Colonic mucosa (tissue), 4 donors: ENCODE measurements around the gene POLR3C. TPM values are rescaled to one million over a fixed set of nuclear protein-coding genes. Genes with fewer than 3 reads are reported as not detected.

Experiments
- DNase-seq: peaks from one replicate; pipeline ENCODE4 v3.0.0-alpha.2; 2020
- H3K27ac ChIP-seq: fragments of 200-600 bp; one replicate; pipeline ENCODE4 v1.8.0; 2021
- H3K27me3 ChIP-seq: fragments of 200-600 bp; one replicate; pipeline ENCODE4 v1.8.0; 2021
- H3K36me3 ChIP-seq: fragments of 200-600 bp; one replicate; pipeline ENCODE4 v1.8.0; 2021
- H3K4me1 ChIP-seq: fragments of 200-600 bp; one replicate; pipeline ENCODE4 v1.8.0; 2021; ENCODE audit warnings: mild to moderate bottlenecking
- H3K4me3 ChIP-seq: fragments of 200-600 bp; one replicate; pipeline ENCODE4 v1.8.0; 2021
- H3K9ac ChIP-seq, 2 donors: one replicate each; pipeline ENCODE4 v1.7.0; 2013; ENCODE audit warnings: control low read depth in 2 of 2, low read depth in 2 of 2, low read length in 2 of 2
- H3K9me3 ChIP-seq: fragments of 200-600 bp; one replicate; pipeline ENCODE4 v1.8.0; 2021
- intact Hi-C: fragments of 100-400 bp; cut with DNase I; formaldehyde crosslinking; loops from one replicate; pipeline ENCODE4 v1.14.1; 2022
- total RNA-seq, 2 donors: library from RNA; stranded (reverse); fragmentation: NEBNext Ultra II Directional in 1 of 2; extraction: Animal tissue kit (Norgen Biotek cat#: 25700) in 1 of 2; gene quantifications; one replicate each; pipeline ENCODE4 v1.2.1, GENCODE V29; 2021
- TF ChIP-seq, protein P1 (sequence below): fragments of 200-600 bp; IDR thresholded peaks from one replicate; pipeline ENCODE4 v1.8.0; 2022; ENCODE audit warnings: antibody characterized with exemption, mild to moderate bottlenecking
- donor health status: healthy.
- donor health status: DM: no; HTN: no; CAD: no.
- donor health status: DM: no; HTN: no; CAD: no.

POLR3C gene
- total RNA-seq, 2 donors from 2014 or later = 17.2 to 18.8 TPM

DNA sequence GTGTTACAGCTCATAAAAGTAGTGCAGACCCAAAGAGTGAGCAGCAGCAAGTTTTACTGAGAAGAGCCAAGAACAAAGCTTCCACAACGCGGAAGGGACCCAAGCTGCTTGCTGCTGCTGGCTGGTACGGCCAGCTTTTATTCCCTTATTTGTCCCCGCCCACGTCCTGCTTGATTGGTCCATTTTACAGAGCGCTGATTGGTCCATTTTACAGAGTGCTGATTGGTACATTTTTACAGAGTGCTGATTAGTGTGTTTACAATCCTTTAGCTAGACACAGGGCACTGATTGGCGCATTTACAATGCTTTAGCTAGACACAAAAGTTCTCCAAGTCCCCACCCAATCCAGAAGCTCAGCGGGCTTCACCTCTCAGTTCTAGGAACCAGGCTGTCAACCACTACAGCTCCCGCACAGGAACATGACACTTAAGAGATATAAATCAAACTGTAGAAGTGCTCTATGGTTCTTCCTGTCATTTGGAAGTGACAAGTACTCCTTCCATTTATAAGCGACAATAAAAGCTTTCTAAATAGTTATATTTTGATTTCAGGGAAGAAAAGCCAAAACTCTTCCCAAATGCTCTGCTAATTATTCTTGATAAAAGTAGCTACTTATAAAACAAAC is 28.6 kb upstream of the POLR3C start:
- Histone ChIP-seq H3K27ac (no peak overlapping the region), H3K9ac (no peak overlapping the region), H3K4me3 (no peak overlapping the region), H3K27me3 (no peaks in the 10 kb centered on the region), H3K4me1 (no peaks in the 10 kb centered on the region), H3K36me3 (no peaks in the 10 kb centered on the region), H3K9me3 (no peaks in the 10 kb centered on the region)
- DNase-seq = no peak
- intact Hi-C loops = no loop called here
- TF ChIP-seq, protein P1, sequence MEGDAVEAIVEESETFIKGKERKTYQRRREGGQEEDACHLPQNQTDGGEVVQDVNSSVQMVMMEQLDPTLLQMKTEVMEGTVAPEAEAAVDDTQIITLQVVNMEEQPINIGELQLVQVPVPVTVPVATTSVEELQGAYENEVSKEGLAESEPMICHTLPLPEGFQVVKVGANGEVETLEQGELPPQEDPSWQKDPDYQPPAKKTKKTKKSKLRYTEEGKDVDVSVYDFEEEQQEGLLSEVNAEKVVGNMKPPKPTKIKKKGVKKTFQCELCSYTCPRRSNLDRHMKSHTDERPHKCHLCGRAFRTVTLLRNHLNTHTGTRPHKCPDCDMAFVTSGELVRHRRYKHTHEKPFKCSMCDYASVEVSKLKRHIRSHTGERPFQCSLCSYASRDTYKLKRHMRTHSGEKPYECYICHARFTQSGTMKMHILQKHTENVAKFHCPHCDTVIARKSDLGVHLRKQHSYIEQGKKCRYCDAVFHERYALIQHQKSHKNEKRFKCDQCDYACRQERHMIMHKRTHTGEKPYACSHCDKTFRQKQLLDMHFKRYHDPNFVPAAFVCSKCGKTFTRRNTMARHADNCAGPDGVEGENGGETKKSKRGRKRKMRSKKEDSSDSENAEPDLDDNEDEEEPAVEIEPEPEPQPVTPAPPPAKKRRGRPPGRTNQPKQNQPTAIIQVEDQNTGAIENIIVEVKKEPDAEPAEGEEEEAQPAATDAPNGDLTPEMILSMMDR = no peak

DNA sequence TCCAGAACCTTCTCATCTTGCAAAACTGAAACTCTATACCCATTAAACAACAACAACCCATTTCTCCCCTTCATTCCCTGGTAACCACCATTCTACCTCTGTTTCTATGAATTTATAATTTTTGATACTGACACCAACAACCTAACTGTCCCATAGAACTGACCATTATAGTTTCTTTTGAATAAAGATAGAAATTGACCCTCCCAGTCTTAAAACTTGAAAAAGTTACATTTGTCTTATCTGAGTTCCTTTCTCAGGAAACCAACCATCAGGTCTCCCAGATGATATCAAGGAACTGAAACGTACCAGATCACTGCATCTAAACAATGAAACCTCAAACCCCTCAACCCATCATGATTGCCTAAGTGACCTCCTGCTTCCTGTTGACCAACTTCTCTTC is 27.2 kb upstream of the POLR3C start:
- no peak overlapping the region for H3K27ac ChIP-seq
- no peak overlapping the region for H3K4me3 ChIP-seq
- no peaks in the 10 kb centered on the region for H3K9me3 ChIP-seq
- intact Hi-C loops = no loop called here
- DNase-seq = no peak
- no peaks in the 10 kb centered on the region for H3K4me1 ChIP-seq
- H3K36me3 ChIP-seq = no peaks in the 10 kb centered on the region
- TF ChIP-seq, protein P1 = no peak
- no peak overlapping the region for H3K9ac ChIP-seq
- no peaks in the 10 kb centered on the region for H3K27me3 ChIP-seq

DNA sequence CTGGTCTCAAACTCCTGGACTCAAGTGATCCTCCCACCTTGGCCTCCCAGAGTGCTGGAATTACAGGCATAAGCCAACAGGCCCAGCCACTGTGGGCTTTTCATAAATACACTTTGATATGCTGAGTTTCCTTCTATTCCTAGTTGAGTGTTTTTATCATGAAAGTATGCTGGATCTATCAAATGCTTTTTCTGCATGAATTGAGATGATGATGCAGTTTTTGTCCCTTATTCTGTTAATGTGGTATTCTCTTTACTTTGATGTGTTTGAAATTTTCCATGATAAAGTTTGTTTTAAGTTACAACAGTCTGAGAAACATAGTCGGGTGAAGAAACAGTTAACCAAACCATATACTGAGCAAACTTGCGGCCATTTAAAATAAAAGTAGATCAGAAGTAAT is 24.2 kb upstream of the POLR3C start:
- intact Hi-C loops = no loop called here
- no peaks in the 10 kb centered on the region for H3K9me3 ChIP-seq
- no peaks in the 10 kb centered on the region for H3K27me3 ChIP-seq
- H3K27ac ChIP-seq = no peak overlapping the region
- H3K36me3 ChIP-seq = no peaks in the 10 kb centered on the region
- TF ChIP-seq, protein P1 = no peak
- DNase-seq = no peak
- no peak overlapping the region for H3K4me3 ChIP-seq
- no peak overlapping the region for H3K9ac ChIP-seq
- H3K4me1 ChIP-seq = no peaks in the 10 kb centered on the region

DNA sequence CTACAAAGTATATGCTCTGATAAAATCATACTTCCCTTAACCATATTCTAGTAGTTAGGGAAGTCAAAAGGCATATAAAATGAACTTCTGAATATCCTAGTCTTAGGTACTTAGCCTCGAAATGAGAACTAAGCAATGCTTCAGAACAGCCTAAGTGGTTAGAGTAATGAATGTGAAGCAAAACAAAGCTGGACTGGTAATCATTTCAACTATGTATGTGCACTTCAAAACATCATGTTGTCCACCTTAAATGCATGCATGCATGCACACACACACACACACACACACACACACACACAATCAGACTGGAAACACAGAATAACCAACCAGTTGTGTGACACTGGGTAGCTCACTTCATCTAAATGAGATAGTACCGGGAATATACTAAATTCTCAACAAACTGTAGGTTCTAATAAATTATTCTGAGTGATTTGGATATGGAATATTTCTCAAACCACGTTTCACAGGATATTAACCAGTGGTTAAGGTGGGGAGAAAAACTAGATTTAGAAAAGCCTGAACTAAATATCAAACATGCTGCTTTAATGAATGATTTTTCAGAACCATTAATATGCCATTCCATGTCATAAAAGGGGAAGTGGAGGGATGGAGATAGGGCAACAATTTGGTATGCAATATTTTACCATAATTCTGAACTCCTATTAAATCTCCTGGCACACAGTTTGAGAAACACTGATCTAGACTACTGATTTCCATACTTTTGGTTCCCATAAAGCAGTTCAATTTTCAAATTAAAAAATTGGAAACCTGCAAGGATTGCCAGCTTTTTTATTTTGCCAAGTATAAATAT is 19.6 kb upstream of the POLR3C start:
- Histone ChIP-seq H3K4me3 (no peak overlapping the region), H3K36me3 (no peaks in the 10 kb centered on the region), H3K27ac (no peak overlapping the region), H3K9me3 (no peaks in the 10 kb centered on the region), H3K9ac (no peak overlapping the region), H3K4me1 (no peaks in the 10 kb centered on the region), H3K27me3 (no peaks in the 10 kb centered on the region)
- no peak for DNase-seq
- TF ChIP-seq, protein P1 = no peak
- intact Hi-C loops = no loop called here

DNA sequence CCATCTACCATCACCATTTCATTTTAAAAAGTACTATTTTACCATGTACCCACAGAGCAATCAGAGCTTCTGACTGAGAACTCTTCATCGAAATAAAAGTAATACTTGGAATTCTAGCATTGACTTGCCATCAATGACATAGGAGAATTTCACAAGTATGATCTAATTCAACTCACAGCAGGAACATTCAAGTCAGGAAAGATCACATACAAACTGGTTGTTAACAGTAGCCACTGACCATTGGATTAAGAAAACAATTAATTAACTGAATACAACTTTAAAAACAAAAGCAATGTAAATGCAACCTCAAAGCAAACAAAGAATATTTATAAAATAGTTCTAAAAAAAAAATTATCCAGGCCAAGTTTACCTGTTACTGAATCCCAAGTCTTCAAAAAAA is 18.9 kb upstream of the POLR3C start:
- intact Hi-C loops = no loop called here
- H3K4me1 ChIP-seq = no peaks in the 10 kb centered on the region
- H3K36me3 ChIP-seq = no peaks in the 10 kb centered on the region
- TF ChIP-seq, protein P1 = no peak
- no peak overlapping the region for H3K9ac ChIP-seq
- H3K27ac ChIP-seq = no peak overlapping the region
- no peak overlapping the region for H3K4me3 ChIP-seq
- no peak for DNase-seq
- no peaks in the 10 kb centered on the region for H3K27me3 ChIP-seq
- no peaks in the 10 kb centered on the region for H3K9me3 ChIP-seq
